H9 (cell line): ENCODE data around the gene SPINT4. TPM values are rescaled to one million over a fixed set of nuclear protein-coding genes. Genes with fewer than 3 reads are reported as not detected.

Experiments
- DNase-seq: peaks from one replicate; pipeline ENCODE4 v3.0.0-alpha.2; 2017
- H2AFZ ChIP-seq: one replicate; pipeline ENCODE4 v1.6.1; 2013; ENCODE audit warnings: mild to moderate bottlenecking, low read length, control low read depth, moderate library complexity
- H2AK5ac ChIP-seq: 2 replicates; pipeline ENCODE4 v1.6.1; 2013; ENCODE audit warnings: low read length, control low read depth, mixed read lengths; ENCODE audit not compliant: insufficient read length
- H2BK120ac ChIP-seq: one replicate; pipeline ENCODE4 v1.6.1; 2013; ENCODE audit warnings: low read depth, mild to moderate bottlenecking, low read length, control low read depth, inconsistent platforms; ENCODE audit not compliant: poor library complexity, severe bottlenecking
- H2BK12ac ChIP-seq: 2 replicates; pipeline ENCODE4 v1.6.1; 2013; ENCODE audit warnings: low read length, control low read depth, mixed read lengths, low read depth; ENCODE audit not compliant: insufficient read length
- H2BK15ac ChIP-seq: 2 replicates; pipeline ENCODE4 v1.6.1; 2013; ENCODE audit warnings: low read depth, low read length, control low read depth
- H2BK20ac ChIP-seq: one replicate; pipeline ENCODE4 v1.6.1; 2013; ENCODE audit warnings: low read depth, mild to moderate bottlenecking, low read length, control low read depth, inconsistent platforms; ENCODE audit not compliant: poor library complexity, severe bottlenecking
- H2BK5ac ChIP-seq: 2 replicates; pipeline ENCODE4 v1.6.1; 2013; ENCODE audit warnings: low read length, control low read depth, mixed read lengths; ENCODE audit not compliant: insufficient read length
- H3K14ac ChIP-seq: 2 replicates; pipeline ENCODE4 v1.6.1; 2013; ENCODE audit warnings: low read length, control low read depth; ENCODE audit not compliant: insufficient read depth
- H3K18ac ChIP-seq: 2 replicates; pipeline ENCODE4 v1.6.1; 2013; ENCODE audit warnings: low read depth, mild to moderate bottlenecking, mixed read lengths, low read length, control low read depth; ENCODE audit not compliant: insufficient read length
- H3K23ac ChIP-seq: 2 replicates; pipeline ENCODE4 v1.6.1; 2013; ENCODE audit warnings: low read length, control low read depth, mixed read lengths, low read depth; ENCODE audit not compliant: insufficient read length
- H3K23me2 ChIP-seq: 2 replicates; pipeline ENCODE4 v1.6.1; 2013; ENCODE audit warnings: low read depth, mild to moderate bottlenecking, mixed read lengths, low read length, control low read depth; ENCODE audit not compliant: insufficient read length, poor library complexity, severe bottlenecking
- H3K27ac ChIP-seq: 2 replicates; pipeline ENCODE4 v1.5.1; 2013; ENCODE audit warnings: low read length, control low read depth, mixed read lengths, low read depth; ENCODE audit not compliant: insufficient read length
- H3K27me3 ChIP-seq: 2 replicates; pipeline ENCODE4 v1.6.1; 2013; ENCODE audit warnings: low read length, control low read depth, inconsistent platforms; ENCODE audit not compliant: insufficient read depth
- H3K4ac ChIP-seq: 2 replicates; pipeline ENCODE4 v1.6.1; 2013; ENCODE audit warnings: low read depth, mild to moderate bottlenecking, control low read depth, inconsistent platforms, low read length, moderate library complexity
- H3K4me1 ChIP-seq: 2 replicates; pipeline ENCODE4 v1.6.1; 2013; ENCODE audit warnings: low read length, control low read depth, inconsistent platforms; ENCODE audit not compliant: insufficient read depth
- H3K4me2 ChIP-seq: 2 replicates; pipeline ENCODE4 v1.6.1; 2013; ENCODE audit warnings: low read length, control low read depth, mixed read lengths; ENCODE audit not compliant: insufficient read length, insufficient read depth
- H3K56ac ChIP-seq: 2 replicates; pipeline ENCODE4 v1.6.1; 2013; ENCODE audit warnings: low read depth, mild to moderate bottlenecking, mixed read lengths, low read length, control low read depth; ENCODE audit not compliant: insufficient read length
- H3K79me1 ChIP-seq: 2 replicates; pipeline ENCODE4 v1.6.1; 2013; ENCODE audit warnings: low read depth, mild to moderate bottlenecking, moderate library complexity, low read length, control low read depth, inconsistent platforms; ENCODE audit not compliant: insufficient read depth, poor library complexity, severe bottlenecking
- H3K79me2 ChIP-seq: 2 replicates; pipeline ENCODE4 v1.6.1; 2013; ENCODE audit warnings: low read length, control low read depth, inconsistent platforms; ENCODE audit not compliant: insufficient read depth
- H3K9ac ChIP-seq: 2 replicates; pipeline ENCODE4 v1.6.1; 2013; ENCODE audit warnings: low read length, control low read depth, mixed read lengths; ENCODE audit not compliant: insufficient read length; ENCODE audit errors: extremely low read depth
- H3K9me3 ChIP-seq: one replicate; pipeline ENCODE4 v1.6.1; 2013; ENCODE audit warnings: low read depth, low read length, inconsistent platforms; ENCODE audit not compliant: control insufficient read depth
- H3T11ph ChIP-seq: one replicate; pipeline ENCODE4 v1.6.1; 2013; ENCODE audit warnings: mild to moderate bottlenecking, low read length, control low read depth, inconsistent platforms
- H4K20me1 ChIP-seq: one replicate; pipeline ENCODE4 v1.6.1; 2013; ENCODE audit not compliant: control insufficient read depth, insufficient read length, insufficient read depth
- H4K5ac ChIP-seq: 2 replicates; pipeline ENCODE4 v1.6.1; 2013; ENCODE audit warnings: low read depth, mild to moderate bottlenecking, mixed read lengths, low read length, control low read depth; ENCODE audit not compliant: insufficient read length
- H4K8ac ChIP-seq: replicated peaks from 2 replicates; pipeline ENCODE4 v1.6.1; 2013; ENCODE audit warnings: low read length, control low read depth, mixed read lengths, low read depth; ENCODE audit not compliant: insufficient read length
- H4K91ac ChIP-seq: 2 replicates; pipeline ENCODE4 v1.6.1; 2013; ENCODE audit warnings: low read depth, mild to moderate bottlenecking, moderate library complexity, mixed read lengths, low read length, control low read depth; ENCODE audit not compliant: insufficient read length
- H3K27ac Mint-ChIP-seq, 3 experiments: 2 replicates in 2 of 3; 3 replicates in 1 of 3; pipeline ENCODE4 v1.8.0; 2020 to 2021; ENCODE audit warnings: mixed read lengths in 3 of 3, mild to moderate bottlenecking in 1 of 3, moderate library complexity in 1 of 3
- H3K27me3 Mint-ChIP-seq: 2 replicates; pipeline ENCODE4 v1.8.0; 2021; ENCODE audit warnings: low read depth, mild to moderate bottlenecking, moderate library complexity, mixed read lengths
- H3K36me3 Mint-ChIP-seq, 3 experiments: 2 replicates in 2 of 3; 3 replicates in 1 of 3; pipeline ENCODE4 v1.8.0; 2020 to 2021; ENCODE audit warnings: low read depth in 3 of 3, mixed read lengths in 3 of 3; ENCODE audit not compliant: insufficient read depth in 1 of 3
- H3K4me1 Mint-ChIP-seq, 2 experiments: 2 replicates each; pipeline ENCODE4 v1.8.0; 2020; ENCODE audit warnings: mixed read lengths in 2 of 2
- H3K4me3 Mint-ChIP-seq, 2 experiments: 2 replicates in 1 of 2; 3 replicates in 1 of 2; pipeline ENCODE4 v1.8.0; 2020 to 2021; ENCODE audit warnings: mild to moderate bottlenecking in 2 of 2, mixed read lengths in 2 of 2, moderate library complexity in 1 of 2
- H3K9me3 Mint-ChIP-seq, 2 experiments: 2 replicates in 1 of 2; 3 replicates in 1 of 2; pipeline ENCODE4 v1.8.0; 2020; ENCODE audit warnings: mild to moderate bottlenecking in 2 of 2, mixed read lengths in 2 of 2, moderate library complexity in 1 of 2
- CTCF ChIP-seq: fragments of 200-600 bp; sonication (generic); conservative IDR thresholded peaks from 3 replicates; pipeline ENCODE4 v1.8.0; 2021; ENCODE audit warnings: antibody characterized with exemption, mild to moderate bottlenecking
- WGBS: extraction: QIAGEN DNeasy Blood & Tissue Kit; methylation state at CpG from one replicate; pipeline ENCODE4 v1.1.7; 2013; ENCODE audit warnings: missing lambda C conversion rate, low lambda C conversion rate, mixed read lengths; ENCODE audit not compliant: insufficient read length; ENCODE audit errors: extremely low coverage; 5-methylcytosine and 5-hydroxymethylcytosine counted together
- total RNA-seq: library from RNA; stranded (reverse); gene quantifications from 2 replicates; pipeline ENCODE4 v1.2.1, GENCODE V29; 2021

The SPINT4 gene
- total RNA-seq, 1 experiment from 2014 or later, result not detected

- Histone ChIP-seq H4K20me1 (no peaks in the 10 kb centered on the region), H2BK5ac (no peak overlapping the region), H3K18ac (no peak overlapping the region), H2AFZ (no peak overlapping the region), H2BK15ac (no peak overlapping the region), H4K91ac (no peak overlapping the region), H3T11ph (no peak overlapping the region), H3K27ac (no peak overlapping the region), H3K4me2 (no peak overlapping the region), H3K27me3 (no peaks in the 10 kb centered on the region), H2BK120ac (no peak overlapping the region), H3K4ac (no peak overlapping the region), H3K23ac (no peak overlapping the region), H3K4me1 (no peaks in the 10 kb centered on the region), H3K9me3 (no peaks in the 10 kb centered on the region), H2AK5ac (no peak overlapping the region), H3K23me2 (no peaks in the 10 kb centered on the region), H2BK20ac (no peak overlapping the region), H3K56ac (no peak overlapping the region), H2BK12ac (no peak overlapping the region), H3K9ac (no peak overlapping the region), H4K5ac (no peak overlapping the region), H4K8ac (no peak overlapping the region), H3K79me1 (no peaks in the 10 kb centered on the region), H3K79me2 (no peaks in the 10 kb centered on the region), H3K14ac (no peak overlapping the region)
- Mint-ChIP-seq H3K4me3 (no peak overlapping the region), H3K27ac (no peak overlapping the region), H3K27me3 (no peaks in the 10 kb centered on the region; the same call in 1 of the 2 replicates), H3K4me1 (no peaks in the 10 kb centered on the region), H3K9me3 (peaks cover 17 to 22% of the 10 kb centered on the region in 2 experiments), H3K36me3 (peaks cover 14 to 18% (median 18%) of the 10 kb centered on the region in 3 experiments)
- no peak for DNase-seq
- TF ChIP-seq CTCF, result no peak
- WGBS, result no CpG with 5 or more reads among the region's 1 CpG
Measured at GRCh38 chr20:45751721-45752120, 29.6 kb downstream of the SPINT4 start.
